ENCODE results near the gene VEGFB. TPM values are rescaled to one million over a fixed set of nuclear protein-coding genes. Genes with fewer than 3 reads are reported as not detected.

VEGFB gene
- total RNA-seq, 1 donor from 2014 or later = 172 TPM

DNA sequence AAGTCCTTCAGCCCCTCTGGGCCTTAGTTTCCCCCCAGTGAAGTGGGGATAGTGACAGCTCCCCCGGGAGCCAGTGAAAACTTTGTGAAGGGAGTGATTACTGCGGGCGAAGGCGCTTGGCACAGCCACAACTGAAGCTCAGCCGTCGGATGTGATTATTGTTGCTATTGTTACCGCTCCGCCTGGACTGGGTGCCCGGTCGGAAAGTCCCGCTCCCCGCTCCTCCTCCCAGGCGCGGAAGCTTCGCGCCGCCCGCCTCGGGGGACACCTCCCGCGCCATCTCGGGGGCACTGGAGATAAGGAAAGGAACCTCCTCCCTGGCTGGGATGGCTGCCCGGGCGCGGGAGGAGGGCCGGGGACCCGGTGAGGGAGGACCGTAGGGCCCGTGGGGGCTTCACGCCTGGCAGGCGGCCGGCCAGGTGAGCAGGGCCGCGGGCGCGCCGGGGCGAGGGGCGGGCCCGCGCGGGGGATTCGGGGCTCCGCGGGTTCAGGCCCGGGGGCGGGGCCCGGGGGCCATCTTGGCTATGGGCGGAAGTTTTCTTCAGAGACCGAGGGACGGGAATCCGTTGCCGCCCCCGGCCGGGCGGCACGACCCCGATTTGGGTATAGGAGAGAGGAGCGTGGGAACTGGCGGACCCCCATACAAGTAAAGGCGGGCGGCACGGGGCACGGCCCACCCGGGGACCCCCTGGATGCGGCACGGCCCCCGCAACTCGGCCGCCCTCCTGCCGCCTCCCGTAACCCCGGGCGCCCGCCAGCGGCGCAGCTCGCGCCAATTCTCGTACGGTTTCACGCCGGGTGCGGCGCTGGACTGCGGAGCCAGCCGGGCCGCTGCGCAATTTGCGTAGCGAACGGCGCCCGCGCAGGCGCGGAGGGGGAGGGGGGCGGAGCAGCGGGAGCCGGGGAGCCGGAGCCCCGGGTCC, 50.8 kb downstream of the VEGFB start, which contains the start of gene GPR137:
TSS of gene GPR137 (plus strand) at position 887 of the 923 bp plus-strand sequence. CDS start 677 bp downstream, outside the sequence.
- DNase-seq = peak; percentile 94
- peaks cover 27% of the 10 kb centered on the region for H3K4me1 ChIP-seq
- ATAC-seq = peak; percentile 80
- H3K27me3 ChIP-seq = no peaks in the 10 kb centered on the region
- H3K27ac ChIP-seq = peak within 1 kb of the TSS; percentile 95
- TF ChIP-seq, protein P1, sequence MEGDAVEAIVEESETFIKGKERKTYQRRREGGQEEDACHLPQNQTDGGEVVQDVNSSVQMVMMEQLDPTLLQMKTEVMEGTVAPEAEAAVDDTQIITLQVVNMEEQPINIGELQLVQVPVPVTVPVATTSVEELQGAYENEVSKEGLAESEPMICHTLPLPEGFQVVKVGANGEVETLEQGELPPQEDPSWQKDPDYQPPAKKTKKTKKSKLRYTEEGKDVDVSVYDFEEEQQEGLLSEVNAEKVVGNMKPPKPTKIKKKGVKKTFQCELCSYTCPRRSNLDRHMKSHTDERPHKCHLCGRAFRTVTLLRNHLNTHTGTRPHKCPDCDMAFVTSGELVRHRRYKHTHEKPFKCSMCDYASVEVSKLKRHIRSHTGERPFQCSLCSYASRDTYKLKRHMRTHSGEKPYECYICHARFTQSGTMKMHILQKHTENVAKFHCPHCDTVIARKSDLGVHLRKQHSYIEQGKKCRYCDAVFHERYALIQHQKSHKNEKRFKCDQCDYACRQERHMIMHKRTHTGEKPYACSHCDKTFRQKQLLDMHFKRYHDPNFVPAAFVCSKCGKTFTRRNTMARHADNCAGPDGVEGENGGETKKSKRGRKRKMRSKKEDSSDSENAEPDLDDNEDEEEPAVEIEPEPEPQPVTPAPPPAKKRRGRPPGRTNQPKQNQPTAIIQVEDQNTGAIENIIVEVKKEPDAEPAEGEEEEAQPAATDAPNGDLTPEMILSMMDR (IDR thresholded peaks at IDR 0.05) = no peak
- H3K4me3 ChIP-seq = peak within 1 kb of the TSS; percentile 96
- no peaks in the 10 kb centered on the region for H3K9me3 ChIP-seq
- peaks cover 10% of the 10 kb centered on the region for H3K36me3 ChIP-seq
- intact Hi-C loops (cut with DNase I) = no loop called here

DNA sequence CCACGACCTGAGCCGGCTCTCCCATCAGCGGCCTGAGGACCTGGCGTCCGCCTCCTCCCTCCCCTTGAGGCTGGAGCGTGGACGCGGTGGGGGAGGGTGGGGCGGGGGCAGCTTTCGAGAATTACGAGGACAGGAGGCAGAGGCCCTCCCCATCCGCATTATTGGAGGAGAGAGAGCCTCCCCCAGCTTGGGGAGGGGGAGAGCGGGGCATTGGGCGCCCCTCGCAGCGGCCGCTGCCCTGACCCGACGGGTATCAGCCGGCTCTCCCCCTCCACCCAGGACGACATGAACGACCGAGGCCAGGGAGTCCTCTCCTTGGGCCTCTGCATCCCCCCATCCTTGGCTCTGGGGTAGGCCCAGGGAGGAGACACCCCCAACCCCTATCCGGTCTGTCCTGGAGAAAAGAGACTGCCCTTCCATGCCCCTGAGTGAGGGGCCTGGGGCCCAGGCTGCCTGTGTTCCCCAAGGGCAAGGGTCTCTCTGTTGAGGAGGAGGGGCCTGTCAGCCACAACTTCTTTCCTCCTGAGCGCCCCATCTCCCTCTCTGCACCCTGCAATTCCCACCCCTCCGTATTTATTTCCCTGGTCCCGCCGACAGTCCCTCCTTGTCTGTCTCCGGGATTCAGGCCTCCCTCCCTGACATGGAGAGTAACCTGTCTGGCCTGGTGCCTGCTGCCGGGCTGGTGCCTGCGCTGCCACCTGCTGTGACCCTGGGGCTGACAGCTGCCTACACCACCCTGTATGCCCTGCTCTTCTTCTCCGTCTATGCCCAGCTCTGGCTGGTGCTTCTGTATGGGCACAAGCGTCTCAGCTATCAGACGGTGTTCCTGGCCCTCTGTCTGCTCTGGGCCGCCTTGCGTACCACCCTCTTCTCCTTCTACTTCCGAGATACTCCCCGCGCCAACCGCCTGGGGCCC, 51.8 kb downstream of the VEGFB start:
- peaks cover 10% of the 10 kb centered on the region for H3K36me3 ChIP-seq
- no peak for DNase-seq
- ATAC-seq = no peak
- H3K4me1 ChIP-seq = peaks cover 27% of the 10 kb centered on the region
- H3K4me3 ChIP-seq = peak overlapping the region; percentile 96
- peak overlapping the region; percentile 95 for H3K27ac ChIP-seq
- H3K27me3 ChIP-seq = peaks cover 7% of the 10 kb centered on the region
- intact Hi-C loops (cut with DNase I) = no loop called here
- H3K9me3 ChIP-seq = no peaks in the 10 kb centered on the region
- TF ChIP-seq, protein P1 (IDR thresholded peaks at IDR 0.05) = no peak

DNA sequence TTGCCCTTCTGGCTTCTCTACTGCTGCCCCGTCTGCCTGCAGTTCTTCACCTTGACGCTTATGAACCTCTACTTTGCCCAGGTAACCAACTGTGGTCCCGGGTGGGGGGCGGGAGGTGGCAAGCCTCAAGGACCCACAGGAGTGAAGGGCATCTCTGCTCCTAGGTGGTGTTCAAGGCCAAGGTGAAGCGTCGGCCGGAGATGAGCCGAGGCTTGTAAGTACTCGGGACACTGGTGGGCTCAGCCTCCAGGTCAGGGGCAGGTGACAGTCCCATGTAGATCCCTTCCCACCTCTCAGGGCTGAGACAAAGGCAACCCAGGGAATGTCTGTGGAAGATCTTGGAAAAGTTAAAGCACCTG, 52.4 kb downstream of the VEGFB start:
- TF ChIP-seq, protein P1 (IDR thresholded peaks at IDR 0.05) = no peak
- no peak for DNase-seq
- Histone ChIP-seq H3K27ac (no peak overlapping the region), H3K4me1 (peaks cover 25% of the 10 kb centered on the region), H3K27me3 (peaks cover 13% of the 10 kb centered on the region), H3K36me3 (peaks cover 9% of the 10 kb centered on the region), H3K9me3 (no peaks in the 10 kb centered on the region), H3K4me3 (no peak overlapping the region)
- intact Hi-C loops (cut with DNase I) = no loop called here
- no peak for ATAC-seq

DNA sequence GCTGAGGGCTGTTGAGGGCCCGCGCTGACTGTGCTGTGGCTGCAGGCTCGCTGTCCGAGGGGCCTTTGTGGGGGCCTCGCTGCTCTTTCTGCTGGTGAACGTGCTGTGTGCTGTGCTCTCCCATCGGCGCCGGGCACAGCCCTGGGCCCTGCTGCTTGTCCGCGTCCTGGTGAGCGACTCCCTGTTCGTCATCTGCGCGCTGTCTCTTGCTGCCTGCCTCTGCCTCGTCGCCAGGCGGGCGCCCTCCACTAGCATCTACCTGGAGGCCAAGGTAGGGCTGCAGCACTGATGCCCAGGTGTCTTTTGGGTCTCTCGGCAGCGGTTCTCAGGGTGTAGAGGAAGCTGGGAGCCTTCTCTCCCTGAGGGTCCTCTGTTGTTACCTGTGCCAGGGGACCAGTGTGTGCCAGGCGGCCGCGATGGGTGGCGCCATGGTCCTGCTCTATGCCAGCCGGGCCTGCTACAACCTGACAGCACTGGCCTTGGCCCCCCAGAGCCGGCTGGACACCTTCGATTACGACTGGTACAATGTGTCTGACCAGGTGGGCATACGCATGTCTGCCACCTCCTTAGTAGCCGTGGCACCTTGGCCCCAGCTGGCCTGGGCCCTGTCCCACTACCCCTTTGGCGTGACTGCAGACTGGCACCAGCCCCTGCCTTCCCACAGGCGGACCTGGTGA, 53.4 kb downstream of the VEGFB start:
- Histone ChIP-seq H3K27ac (no peak overlapping the region), H3K4me3 (no peak overlapping the region), H3K4me1 (peaks cover 23% of the 10 kb centered on the region), H3K36me3 (no peaks in the 10 kb centered on the region), H3K27me3 (peaks cover 24% of the 10 kb centered on the region), H3K9me3 (no peaks in the 10 kb centered on the region)
- intact Hi-C loops (cut with DNase I) = no loop called here
- ATAC-seq (no peak), DNase-seq (no peak)
- TF ChIP-seq, protein P1 (IDR thresholded peaks at IDR 0.05) = no peak

DNA sequence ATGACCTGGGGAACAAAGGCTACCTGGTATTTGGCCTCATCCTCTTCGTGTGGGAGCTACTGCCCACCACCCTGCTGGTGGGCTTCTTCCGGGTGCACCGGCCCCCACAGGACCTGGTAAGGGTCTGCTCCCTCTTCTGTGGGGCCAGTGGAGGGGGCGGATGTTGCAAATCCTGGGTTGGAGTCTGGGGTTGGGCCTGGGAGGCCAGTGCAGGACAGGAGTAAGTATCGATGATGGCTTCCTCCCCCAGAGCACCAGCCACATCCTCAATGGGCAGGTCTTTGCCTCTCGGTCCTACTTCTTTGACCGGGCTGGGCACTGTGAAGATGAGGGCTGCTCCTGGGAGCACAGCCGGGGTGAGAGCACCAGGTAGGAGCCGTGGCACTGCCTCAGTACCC, 54.0 kb downstream of the VEGFB start:
- DNase-seq (no peak), ATAC-seq (no peak)
- peaks cover 18% of the 10 kb centered on the region for H3K4me1 ChIP-seq
- no peak overlapping the region for H3K4me3 ChIP-seq
- TF ChIP-seq, protein P1 (IDR thresholded peaks at IDR 0.05) = no peak
- H3K9me3 ChIP-seq = no peaks in the 10 kb centered on the region
- H3K27ac ChIP-seq = no peak overlapping the region
- no peaks in the 10 kb centered on the region for H3K36me3 ChIP-seq
- peaks cover 29% of the 10 kb centered on the region for H3K27me3 ChIP-seq
- intact Hi-C loops (cut with DNase I) = no loop called here
